Measurements from ENCODE around the gene DIS3L2.

- TF ChIP-seq ZC3H10 (CRISPR knock-in tag; IDR thresholded peaks at IDR 0.05) (no peak), POU6F1 (CRISPR knock-in tag; IDR thresholded peaks at IDR 0.05; ENCODE audit: borderline replicate concordance, low read depth) (no peak), GLIS3 (CRISPR knock-in tag; IDR thresholded peaks at IDR 0.05) (no peak), RARB (CRISPR knock-in tag; IDR thresholded peaks at IDR 0.05) (no peak), TCF4 (CRISPR knock-in tag; IDR thresholded peaks at IDR 0.05; ENCODE audit: borderline replicate concordance) (no peak), CSRNP3 (CRISPR knock-in tag; IDR thresholded peaks at IDR 0.05) (no peak), TOX (CRISPR knock-in tag; IDR thresholded peaks at IDR 0.05; ENCODE audit: borderline replicate concordance) (no peak), ZNF70 (CRISPR knock-in tag; IDR thresholded peaks at IDR 0.05) (no peak), ESRRG (CRISPR knock-in tag; IDR thresholded peaks at IDR 0.05) (no peak), ZFP30 (CRISPR knock-in tag; IDR thresholded peaks at IDR 0.05) (no peak), ZNF565 (CRISPR knock-in tag; conservative IDR thresholded peaks at IDR 0.05; ENCODE audit: low read depth) (no peak), ISL1 (CRISPR knock-in tag; IDR thresholded peaks at IDR 0.05) (no peak), OSR1 (CRISPR knock-in tag; IDR thresholded peaks at IDR 0.05) (no peak)
Observed at GRCh38 chr2:231935815-231936214, 25.7 kb upstream of the DIS3L2 start.

Measured in SK-N-SH treated with all-trans-retinoic acid at 6 μM for 48 hours (cell line).